Activated naive CD4-positive, alpha-beta T cell treated with anti-CD3 and anti-CD28 coated beads for 36 hours (primary cell): Measurements from ENCODE around the gene SLC6A18. TPM values are rescaled to one million over a fixed set of nuclear protein-coding genes. Genes with fewer than 3 reads are reported as not detected.
"Not testable (repeated sequence)": the region's sequence is repeated elsewhere in the genome, so short reads cannot be mapped to it uniquely, and the experiment has no call there.

Experiments used
- CTCF ChIA-PET: fragments of 350-600 bp; sonication (Branson Sonifier 250); formaldehyde crosslinking; loops from one replicate; lab custom pipeline; 2021; ENCODE audit warnings: antibody characterized with exemption; lab: Charles Lee
- DNase-seq: peaks from one replicate; pipeline ENCODE4 v3.0.0-alpha.2; 2020
- H3K27ac Mint-ChIP-seq: one replicate; pipeline ENCODE4 v1.8.0; 2021; ENCODE audit warnings: mild to moderate bottlenecking, mixed read lengths
- H3K27me3 Mint-ChIP-seq: one replicate; pipeline ENCODE4 v1.8.0; 2021; ENCODE audit warnings: low read depth, mixed read lengths
- H3K36me3 Mint-ChIP-seq: one replicate; pipeline ENCODE4 v1.8.0; 2021; ENCODE audit warnings: low read depth, mixed read lengths
- H3K4me1 Mint-ChIP-seq: one replicate; pipeline ENCODE4 v1.8.0; 2021; ENCODE audit warnings: low read depth, mixed read lengths
- H3K4me3 Mint-ChIP-seq: one replicate; pipeline ENCODE4 v1.8.0; 2021; ENCODE audit warnings: mild to moderate bottlenecking, moderate library complexity, mixed read lengths
- H3K9me3 Mint-ChIP-seq: one replicate; pipeline ENCODE4 v1.8.0; 2021; ENCODE audit warnings: mixed read lengths
- intact Hi-C: fragments of 100-400 bp; cut with micrococcal nuclease; formaldehyde crosslinking; loops from one replicate; pipeline ENCODE4 v1.15.1; 2023
- total RNA-seq, 2 experiments: library from RNA; stranded (reverse); gene quantifications; one replicate each; pipeline ENCODE4 v1.2.3, GENCODE V29; 2021

The SLC6A18 gene
- total RNA-seq, 2 experiments from 2014 or later: not detected

- Mint-ChIP-seq H3K27ac (no peak overlapping the region), H3K36me3 (no peaks in the 10 kb centered on the region), H3K27me3 (peaks cover 9% of the 10 kb centered on the region), H3K4me3 (no peak overlapping the region), H3K4me1 (peaks cover 4% of the 10 kb centered on the region), H3K9me3 (no peaks in the 10 kb centered on the region)
- CTCF ChIA-PET: no interaction called here
- DNase-seq: no peak
- intact Hi-C loops: no loop called here
Observed at GRCh38 chr5:1226231-1226630, 1.1 kb downstream of the SLC6A18 start.

GRCh38 chr5:1226839-1227581, 1.8 kb downstream of the SLC6A18 start:
- no peaks in the 10 kb centered on the region for H3K9me3 Mint-ChIP-seq
- CTCF ChIA-PET: no interaction called here
- peaks cover 4% of the 10 kb centered on the region for H3K4me1 Mint-ChIP-seq
- no peaks in the 10 kb centered on the region for H3K36me3 Mint-ChIP-seq
- H3K4me3 Mint-ChIP-seq: no peak overlapping the region
- H3K27me3 Mint-ChIP-seq: peaks cover 9% of the 10 kb centered on the region
- intact Hi-C loops: no loop called here
- no peak for DNase-seq
- H3K27ac Mint-ChIP-seq: no peak overlapping the region

GRCh38 chr5:1227667-1228066, 2.5 kb downstream of the SLC6A18 start:
- intact Hi-C loops: no loop called here
- Mint-ChIP-seq H3K36me3 (no peaks in the 10 kb centered on the region), H3K27ac (no peak overlapping the region), H3K4me3 (no peak overlapping the region), H3K9me3 (no peaks in the 10 kb centered on the region), H3K4me1 (peaks cover 4% of the 10 kb centered on the region), H3K27me3 (peaks cover 9% of the 10 kb centered on the region)
- DNase-seq: no peak
- CTCF ChIA-PET: no interaction called here

GRCh38 chr5:1228120-1228519, 2.9 kb downstream of the SLC6A18 start:
- Mint-ChIP-seq H3K4me1 (peaks cover 4% of the 10 kb centered on the region), H3K27me3 (peaks cover 9% of the 10 kb centered on the region), H3K4me3 (no peak overlapping the region), H3K36me3 (no peaks in the 10 kb centered on the region), H3K9me3 (no peaks in the 10 kb centered on the region), H3K27ac (no peak overlapping the region)
- CTCF ChIA-PET: no interaction called here
- no peak for DNase-seq
- intact Hi-C loops: no loop called here

GRCh38 chr5:1229023-1229422, 3.8 kb downstream of the SLC6A18 start:
- H3K4me1 Mint-ChIP-seq, CTCF ChIA-PET, H3K27me3 Mint-ChIP-seq, intact Hi-C loops, H3K4me3 Mint-ChIP-seq, H3K9me3 Mint-ChIP-seq, H3K36me3 Mint-ChIP-seq, DNase-seq, H3K27ac Mint-ChIP-seq: not testable (repeated sequence)

- no peak for DNase-seq
- CTCF ChIA-PET: interaction anchor here (1.0 kb wide), 1 partner anchor 61 kb away, joined by 4 read pairs; no protein-coding TSS in a partner anchor
- Mint-ChIP-seq H3K9me3 (no peaks in the 10 kb centered on the region), H3K4me1 (peaks cover 4% of the 10 kb centered on the region), H3K4me3 (no peak overlapping the region), H3K27ac (no peak overlapping the region), H3K27me3 (peaks cover 9% of the 10 kb centered on the region), H3K36me3 (no peaks in the 10 kb centered on the region)
- intact Hi-C loops: no loop called here
Observed at GRCh38 chr5:1229822-1230221, 4.6 kb downstream of the SLC6A18 start.

- Mint-ChIP-seq H3K4me1 (peaks cover 4% of the 10 kb centered on the region), H3K27ac (no peak overlapping the region), H3K9me3 (peaks cover under 1% of the 10 kb centered on the region), H3K27me3 (peaks cover 9% of the 10 kb centered on the region), H3K4me3 (no peak overlapping the region), H3K36me3 (no peaks in the 10 kb centered on the region)
- DNase-seq: no peak
- intact Hi-C loops: no loop called here
- CTCF ChIA-PET: interaction anchor here (1.0 kb wide), 1 partner anchor 62 kb away, joined by 4 read pairs; no protein-coding TSS in a partner anchor
Observed at GRCh38 chr5:1230551-1230950, 5.4 kb downstream of the SLC6A18 start.

GRCh38 chr5:1231354-1231905, 6.2 kb downstream of the SLC6A18 start:
- H3K4me3 Mint-ChIP-seq: no peak overlapping the region
- no peak overlapping the region for H3K27ac Mint-ChIP-seq
- CTCF ChIA-PET: no interaction called here
- H3K9me3 Mint-ChIP-seq: peaks cover 9% of the 10 kb centered on the region
- intact Hi-C loops: no loop called here
- H3K27me3 Mint-ChIP-seq: peaks cover 9% of the 10 kb centered on the region
- no peak for DNase-seq
- H3K36me3 Mint-ChIP-seq: no peaks in the 10 kb centered on the region
- peaks cover 4% of the 10 kb centered on the region for H3K4me1 Mint-ChIP-seq

GRCh38 chr5:1232780-1233179, 7.6 kb downstream of the SLC6A18 start:
- peaks cover 14% of the 10 kb centered on the region for H3K9me3 Mint-ChIP-seq
- peaks cover 9% of the 10 kb centered on the region for H3K27me3 Mint-ChIP-seq
- no peaks in the 10 kb centered on the region for H3K36me3 Mint-ChIP-seq
- H3K4me1 Mint-ChIP-seq: peaks cover 4% of the 10 kb centered on the region
- H3K4me3 Mint-ChIP-seq: no peak overlapping the region
- no peak overlapping the region for H3K27ac Mint-ChIP-seq
- CTCF ChIA-PET: no interaction called here
- intact Hi-C loops: no loop called here
- DNase-seq: no peak

GRCh38 chr5:1235379-1235778, 10.2 kb downstream of the SLC6A18 start:
- CTCF ChIA-PET: no interaction called here
- Mint-ChIP-seq H3K27ac (no peak overlapping the region), H3K36me3 (no peaks in the 10 kb centered on the region), H3K27me3 (peaks cover 3% of the 10 kb centered on the region), H3K4me3 (no peak overlapping the region), H3K4me1 (no peaks in the 10 kb centered on the region), H3K9me3 (peaks cover 14% of the 10 kb centered on the region)
- intact Hi-C loops: no loop called here
- DNase-seq: no peak

GRCh38 chr5:1235838-1236237, 10.7 kb downstream of the SLC6A18 start:
- DNase-seq: no peak
- Mint-ChIP-seq H3K9me3 (peaks cover 14% of the 10 kb centered on the region), H3K27me3 (no peaks in the 10 kb centered on the region), H3K4me3 (no peak overlapping the region), H3K36me3 (no peaks in the 10 kb centered on the region), H3K4me1 (no peaks in the 10 kb centered on the region), H3K27ac (no peak overlapping the region)
- CTCF ChIA-PET: no interaction called here
- intact Hi-C loops: no loop called here

- no peak for DNase-seq
- Mint-ChIP-seq H3K36me3 (no peaks in the 10 kb centered on the region), H3K4me3 (no peak overlapping the region), H3K4me1 (no peaks in the 10 kb centered on the region), H3K27me3 (no peaks in the 10 kb centered on the region), H3K27ac (no peak overlapping the region), H3K9me3 (peaks cover 14% of the 10 kb centered on the region)
- CTCF ChIA-PET: no interaction called here
- intact Hi-C loops: no loop called here
Observed at GRCh38 chr5:1239505-1240251, 14.5 kb downstream of the SLC6A18 start.
